H1 (cell line): ENCODE data around the gene WNT9A.

Experiments used
- ATF2 ChIP-seq: IDR thresholded peaks from 2 replicates; pipeline ENCODE4 v1.6.1; 2012; ENCODE audit warnings: low read length, inconsistent platforms
- CBX5 ChIP-seq: fragments of 300-800, 300-1000 bp; sonication (generic); IDR thresholded peaks from 2 replicates; pipeline ENCODE4 v1.7.1; 2016; ENCODE audit warnings: antibody characterized with exemption, low read length, low read depth
- CHD2 ChIP-seq: IDR thresholded peaks from 2 replicates; pipeline ENCODE4 v1.6.1; 2012; ENCODE audit warnings: low read length, improper control_type of control experiment
- CTCF ChIP-seq, 3 experiments: IDR thresholded peaks; 1 replicate in 2 of 3; 2 replicates in 1 of 3; pipeline versions ENCODE4 v1.5.1 to v1.6.1; 2011; ENCODE audit warnings: low read length in 3 of 3, mild to moderate bottlenecking in 3 of 3, inconsistent platforms in 2 of 3, low read depth in 1 of 3, moderate library complexity in 1 of 3; ENCODE audit not compliant: insufficient read depth in 1 of 3; ENCODE audit errors: control extremely low read depth in 1 of 3
- FOSL1 ChIP-seq: IDR thresholded peaks from 2 replicates; pipeline ENCODE4 v1.6.1; 2011; ENCODE audit warnings: mild to moderate bottlenecking, low read depth, low read length, moderate library complexity; ENCODE audit not compliant: insufficient read depth
- GABPA ChIP-seq: IDR thresholded peaks from 2 replicates; pipeline ENCODE4 v1.6.1; 2011; ENCODE audit warnings: mild to moderate bottlenecking, low read length, moderate library complexity, borderline replicate concordance; ENCODE audit not compliant: insufficient read depth
- JUND ChIP-seq: IDR thresholded peaks from 2 replicates; pipeline ENCODE4 v1.6.1; 2011; ENCODE audit warnings: mild to moderate bottlenecking, improper control_type of control experiment, low read length
- POLR2A ChIP-seq, 2 experiments: IDR thresholded peaks; 1 replicate in 1 of 2; 2 replicates in 1 of 2; pipeline ENCODE4 v1.6.1; 2011; ENCODE audit warnings: low read depth in 2 of 2, low read length in 2 of 2, mild to moderate bottlenecking in 2 of 2; ENCODE audit errors: control extremely low read depth in 1 of 2
- POLR2AphosphoS5 ChIP-seq: IDR thresholded peaks from 2 replicates; pipeline ENCODE4 v1.6.1; 2011; ENCODE audit warnings: low read depth, low read length
- POU5F1 ChIP-seq: IDR thresholded peaks from 2 replicates; pipeline ENCODE4 v1.6.1; 2011; ENCODE audit warnings: low read depth, mild to moderate bottlenecking, low read length, moderate library complexity
- RAD21 ChIP-seq, 2 experiments: IDR thresholded peaks in 1 of 2; conservative IDR thresholded peaks in 1 of 2; 2 replicates each; pipeline ENCODE4 v1.6.1; 2011; ENCODE audit warnings: low read depth in 2 of 2, low read length in 2 of 2, improper control_type of control experiment in 1 of 2, inconsistent platforms in 1 of 2, mild to moderate bottlenecking in 1 of 2, moderate library complexity in 1 of 2
- ZNF274 ChIP-seq: IDR thresholded peaks from 2 replicates; pipeline ENCODE4 v1.7.0; 2012; ENCODE audit warnings: low read length, borderline replicate concordance; ENCODE audit errors: extremely low read depth

- TF ChIP-seq POLR2A (IDR thresholded peaks at IDR 0.05; ENCODE audit: control extremely low read depth in 1 of 2, low read depth in 2 of 2, low read length in 2 of 2) (no peak), POU5F1 (no peak), ZNF274 (no peak), CTCF (IDR thresholded peaks at IDR 0.05; ENCODE audit: control extremely low read depth in 1 of 3, insufficient read depth in 1 of 3, low read depth in 1 of 3, low read length in 3 of 3) (no peak), RAD21 (IDR thresholded peaks at IDR 0.05 in 1 of 2, conservative IDR thresholded peaks at IDR 0.05 in 1 of 2; ENCODE audit: low read depth in 2 of 2, low read length in 2 of 2) (no peak), POLR2AphosphoS5 (no peak), GABPA (no peak), JUND (no peak), CBX5 (no peak), FOSL1 (no peak), ATF2 (no peak), CHD2 (no peak)
Measured at GRCh38 chr1:227889863-227890405, 57.8 kb downstream of the WNT9A start.
